ENCODE measurements around the gene MEA1.

DNA sequence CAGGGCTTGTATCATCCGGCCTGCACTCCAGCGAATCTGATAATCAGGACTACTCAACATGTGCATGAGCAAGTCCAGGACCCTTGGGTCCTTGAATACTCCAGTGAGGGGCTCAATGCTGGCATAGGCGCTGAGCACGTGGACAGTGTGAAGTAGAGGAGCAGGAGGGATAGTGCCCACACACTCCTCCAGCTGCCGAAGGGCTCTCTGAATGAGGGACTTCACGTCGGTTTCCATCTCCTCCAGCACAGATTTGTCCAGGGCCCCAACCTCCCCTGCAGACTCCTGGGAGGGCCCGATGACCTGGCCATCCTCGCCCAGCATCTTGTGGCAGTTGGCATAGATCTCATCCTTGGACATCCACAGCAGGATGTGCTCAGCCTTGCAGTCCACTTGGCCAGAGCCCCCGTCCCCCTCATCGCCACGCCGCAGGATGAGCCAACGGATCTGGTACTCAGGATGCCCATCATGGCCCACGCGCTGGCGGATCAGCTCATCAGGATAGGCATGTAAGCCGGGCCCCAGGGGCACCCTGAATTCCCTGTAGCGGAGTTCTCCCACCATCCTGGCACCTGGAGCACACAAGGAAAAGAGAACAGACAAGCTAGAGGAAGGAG is 38.6 kb upstream of the MEA1 start:
- TF ChIP-seq MXI1 (IDR thresholded peaks at IDR 0.05; ENCODE audit: low read depth, low read length): no peak
- TF ChIP-seq, protein P1, sequence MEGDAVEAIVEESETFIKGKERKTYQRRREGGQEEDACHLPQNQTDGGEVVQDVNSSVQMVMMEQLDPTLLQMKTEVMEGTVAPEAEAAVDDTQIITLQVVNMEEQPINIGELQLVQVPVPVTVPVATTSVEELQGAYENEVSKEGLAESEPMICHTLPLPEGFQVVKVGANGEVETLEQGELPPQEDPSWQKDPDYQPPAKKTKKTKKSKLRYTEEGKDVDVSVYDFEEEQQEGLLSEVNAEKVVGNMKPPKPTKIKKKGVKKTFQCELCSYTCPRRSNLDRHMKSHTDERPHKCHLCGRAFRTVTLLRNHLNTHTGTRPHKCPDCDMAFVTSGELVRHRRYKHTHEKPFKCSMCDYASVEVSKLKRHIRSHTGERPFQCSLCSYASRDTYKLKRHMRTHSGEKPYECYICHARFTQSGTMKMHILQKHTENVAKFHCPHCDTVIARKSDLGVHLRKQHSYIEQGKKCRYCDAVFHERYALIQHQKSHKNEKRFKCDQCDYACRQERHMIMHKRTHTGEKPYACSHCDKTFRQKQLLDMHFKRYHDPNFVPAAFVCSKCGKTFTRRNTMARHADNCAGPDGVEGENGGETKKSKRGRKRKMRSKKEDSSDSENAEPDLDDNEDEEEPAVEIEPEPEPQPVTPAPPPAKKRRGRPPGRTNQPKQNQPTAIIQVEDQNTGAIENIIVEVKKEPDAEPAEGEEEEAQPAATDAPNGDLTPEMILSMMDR (IDR thresholded peaks at IDR 0.05 in 2 of 3, conservative IDR thresholded peaks at IDR 0.05 in 1 of 3; ENCODE audit: control insufficient read depth in 2 of 3, extremely low read depth in 1 of 3, insufficient read depth in 1 of 3, low read depth in 3 of 3, low read length in 3 of 3): no peak
- TF ChIP-seq, protein P2, sequence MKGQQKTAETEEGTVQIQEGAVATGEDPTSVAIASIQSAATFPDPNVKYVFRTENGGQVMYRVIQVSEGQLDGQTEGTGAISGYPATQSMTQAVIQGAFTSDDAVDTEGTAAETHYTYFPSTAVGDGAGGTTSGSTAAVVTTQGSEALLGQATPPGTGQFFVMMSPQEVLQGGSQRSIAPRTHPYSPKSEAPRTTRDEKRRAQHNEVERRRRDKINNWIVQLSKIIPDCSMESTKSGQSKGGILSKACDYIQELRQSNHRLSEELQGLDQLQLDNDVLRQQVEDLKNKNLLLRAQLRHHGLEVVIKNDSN (IDR thresholded peaks at IDR 0.05; ENCODE audit: borderline replicate concordance, extremely low read length, insufficient read depth, low read depth, low read length): no peak
- no peak for TF ChIP-seq CHD1 (IDR thresholded peaks at IDR 0.05; ENCODE audit: low read depth, low read length)
- TF ChIP-seq POLR2A (IDR thresholded peaks at IDR 0.05; ENCODE audit: low read depth, low read length): no peak
